Ishikawa (cell line): ENCODE results near the gene CNTNAP2.

Source experiments
- CEBPB ChIP-seq: IDR thresholded peaks from 2 replicates; pipeline ENCODE4 v1.6.1; 2012
- CREB1 ChIP-seq: IDR thresholded peaks from 2 replicates; pipeline ENCODE4 v1.6.1; 2012; ENCODE audit warnings: low read depth
- EGR1 ChIP-seq: IDR thresholded peaks from 2 replicates; pipeline ENCODE4 v1.6.1; 2012
- EP300 ChIP-seq: IDR thresholded peaks from 2 replicates; pipeline ENCODE4 v1.6.1; 2012; ENCODE audit warnings: borderline replicate concordance
- FOXM1 ChIP-seq: IDR thresholded peaks from 2 replicates; pipeline ENCODE4 v1.6.1; 2012; ENCODE audit warnings: low read depth, borderline replicate concordance
- NFIC ChIP-seq: IDR thresholded peaks from 2 replicates; pipeline ENCODE4 v1.6.1; 2012
- RAD21 ChIP-seq: IDR thresholded peaks from 2 replicates; pipeline ENCODE4 v1.6.1; 2012; ENCODE audit warnings: low read depth
- REST ChIP-seq: IDR thresholded peaks from 2 replicates; pipeline ENCODE4 v1.6.1; 2012; ENCODE audit warnings: low read depth, mild to moderate bottlenecking
- TAF1 ChIP-seq: IDR thresholded peaks from 2 replicates; pipeline ENCODE4 v1.6.1; 2012; ENCODE audit warnings: low read depth, mild to moderate bottlenecking
- TCF12 ChIP-seq: IDR thresholded peaks from 2 replicates; pipeline ENCODE4 v1.6.1; 2012; ENCODE audit warnings: low read depth
- TEAD4 ChIP-seq: IDR thresholded peaks from 2 replicates; pipeline ENCODE4 v1.6.1; 2012
- YY1 ChIP-seq: IDR thresholded peaks from 2 replicates; pipeline ENCODE4 v1.6.1; 2012; ENCODE audit warnings: low read depth
- ZBTB7A ChIP-seq: IDR thresholded peaks from 2 replicates; pipeline ENCODE4 v1.6.1; 2012; ENCODE audit warnings: low read depth
- TF ChIP-seq, protein P1 (sequence below): IDR thresholded peaks from 2 replicates; pipeline ENCODE4 v1.6.1; 2012
- TF ChIP-seq, protein P2 (sequence below): IDR thresholded peaks from 2 replicates; pipeline ENCODE4 v1.6.1; 2012

Gene CNTNAP2

GRCh38 chr7:147564786-147565476, 1448.3 kb downstream of the CNTNAP2 start:
- TF ChIP-seq TAF1: no peak
- no peak for TF ChIP-seq YY1
- TF ChIP-seq RAD21: no peak
- TF ChIP-seq TCF12: no peak
- no peak for TF ChIP-seq EP300
- no peak for TF ChIP-seq CEBPB
- no peak for TF ChIP-seq EGR1
- no peak for TF ChIP-seq REST
- no peak for TF ChIP-seq TEAD4
- no peak for TF ChIP-seq FOXM1
- TF ChIP-seq ZBTB7A: no peak
- no peak for TF ChIP-seq NFIC

GRCh38 chr7:147567043-147567442, 1450.4 kb downstream of the CNTNAP2 start:
- TF ChIP-seq FOXM1 (no peak), TEAD4 (no peak), YY1 (no peak), EP300 (no peak), NFIC (no peak), TAF1 (no peak), CREB1 (no peak), TCF12 (no peak), ZBTB7A (no peak), CEBPB (no peak), REST (no peak), RAD21 (no peak), EGR1 (no peak)
- TF ChIP-seq, protein P1, sequence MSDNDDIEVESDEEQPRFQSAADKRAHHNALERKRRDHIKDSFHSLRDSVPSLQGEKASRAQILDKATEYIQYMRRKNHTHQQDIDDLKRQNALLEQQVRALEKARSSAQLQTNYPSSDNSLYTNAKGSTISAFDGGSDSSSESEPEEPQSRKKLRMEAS: no peak
- TF ChIP-seq, protein P2, sequence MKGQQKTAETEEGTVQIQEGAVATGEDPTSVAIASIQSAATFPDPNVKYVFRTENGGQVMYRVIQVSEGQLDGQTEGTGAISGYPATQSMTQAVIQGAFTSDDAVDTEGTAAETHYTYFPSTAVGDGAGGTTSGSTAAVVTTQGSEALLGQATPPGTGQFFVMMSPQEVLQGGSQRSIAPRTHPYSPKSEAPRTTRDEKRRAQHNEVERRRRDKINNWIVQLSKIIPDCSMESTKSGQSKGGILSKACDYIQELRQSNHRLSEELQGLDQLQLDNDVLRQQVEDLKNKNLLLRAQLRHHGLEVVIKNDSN: no peak

- no peak for TF ChIP-seq ZBTB7A
- TF ChIP-seq, protein P2: no peak
- TF ChIP-seq REST: no peak
- no peak for TF ChIP-seq CEBPB
- TF ChIP-seq YY1: no peak
- no peak for TF ChIP-seq NFIC
- TF ChIP-seq EGR1: no peak
- TF ChIP-seq RAD21: no peak
- TF ChIP-seq TAF1: no peak
- TF ChIP-seq CREB1: no peak
- TF ChIP-seq EP300: no peak
- no peak for TF ChIP-seq TEAD4
- no peak for TF ChIP-seq TCF12
- TF ChIP-seq, protein P1: no peak
- no peak for TF ChIP-seq FOXM1
Observed at GRCh38 chr7:147569116-147569913, 1452.7 kb downstream of the CNTNAP2 start.

DNA sequence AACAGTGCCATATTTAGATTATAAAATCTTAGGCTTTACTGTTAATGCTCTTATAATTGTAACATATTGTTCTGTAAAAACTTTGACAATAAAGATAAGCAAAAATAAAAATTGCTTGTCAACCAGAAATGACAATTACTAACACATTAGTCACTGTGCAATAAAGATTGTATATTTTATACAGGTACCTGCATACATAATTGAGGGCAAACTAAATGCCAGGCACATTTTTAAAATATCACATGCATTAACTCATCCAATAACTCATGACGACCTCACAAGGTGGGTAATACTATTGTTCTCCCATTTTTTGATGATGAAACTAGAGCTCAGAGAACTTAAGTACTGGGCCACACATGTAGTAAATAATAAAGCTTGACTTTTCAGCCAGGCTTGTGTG, 1453.8 kb downstream of the CNTNAP2 start:
- TF ChIP-seq CREB1: no peak
- TF ChIP-seq, protein P1: no peak
- TF ChIP-seq YY1: no peak
- no peak for TF ChIP-seq CEBPB
- TF ChIP-seq, protein P2: no peak
- TF ChIP-seq EGR1: no peak
- TF ChIP-seq TCF12: no peak
- TF ChIP-seq REST: no peak
- TF ChIP-seq EP300: no peak
- TF ChIP-seq ZBTB7A: no peak
- no peak for TF ChIP-seq TEAD4
- no peak for TF ChIP-seq NFIC
- no peak for TF ChIP-seq RAD21
- no peak for TF ChIP-seq FOXM1
- no peak for TF ChIP-seq TAF1
